GM19463 (cell line): ENCODE results near the gene SELENOW.
"Not testable (repeated sequence)": the region's sequence is repeated elsewhere in the genome, so short reads cannot be mapped to it uniquely, and the experiment has no call there.

Experiments used
- ATAC-seq: cut with Tn5 transposase; IDR thresholded peaks from one replicate; pipeline ENCODE4 v1.9.1; 2021; ENCODE audit warnings: mild to moderate bottlenecking, moderate library complexity; ENCODE audit not compliant: unreplicated experiment

The SELENOW gene

DNA sequence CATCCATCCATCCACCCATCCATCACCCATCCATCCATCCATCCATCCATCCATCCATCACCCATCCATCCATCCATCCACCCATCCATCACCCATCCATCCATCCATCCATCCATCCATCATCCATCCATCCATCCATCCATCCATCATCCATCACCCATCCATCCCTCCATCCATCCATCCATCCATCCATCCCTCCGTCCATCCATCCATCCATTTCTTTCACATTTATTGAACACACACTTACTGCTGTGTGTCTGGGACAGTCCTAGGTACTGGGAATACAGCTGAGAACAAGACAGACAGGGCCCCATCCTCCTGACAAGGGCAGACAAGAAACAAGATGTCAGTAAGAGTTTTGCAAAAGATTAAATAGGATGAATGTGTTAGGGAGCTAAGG lies 39.7 kb downstream of the SELENOW start:
- ATAC-seq = not testable (repeated sequence)

DNA sequence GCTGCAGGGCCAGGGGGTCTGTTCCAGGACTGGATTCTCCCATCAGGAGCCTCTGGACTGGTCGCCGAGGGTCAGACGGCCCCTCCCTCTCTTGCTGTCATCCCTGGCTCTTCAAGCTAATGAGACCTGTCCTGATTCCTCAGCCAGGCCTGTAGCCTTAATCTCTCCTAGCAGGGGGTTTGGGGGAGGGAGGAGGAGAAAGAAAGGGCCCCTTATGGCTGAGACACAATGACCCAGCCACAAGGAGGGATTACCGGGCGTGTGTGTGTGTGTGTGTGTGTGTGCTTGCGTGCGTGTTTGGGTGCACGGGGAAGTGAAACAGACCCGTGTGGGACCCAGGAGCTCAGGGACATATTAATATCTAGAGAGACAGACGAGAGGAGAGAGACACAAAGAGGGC lies 41.4 kb downstream of the SELENOW start:
- no peak for ATAC-seq

DNA sequence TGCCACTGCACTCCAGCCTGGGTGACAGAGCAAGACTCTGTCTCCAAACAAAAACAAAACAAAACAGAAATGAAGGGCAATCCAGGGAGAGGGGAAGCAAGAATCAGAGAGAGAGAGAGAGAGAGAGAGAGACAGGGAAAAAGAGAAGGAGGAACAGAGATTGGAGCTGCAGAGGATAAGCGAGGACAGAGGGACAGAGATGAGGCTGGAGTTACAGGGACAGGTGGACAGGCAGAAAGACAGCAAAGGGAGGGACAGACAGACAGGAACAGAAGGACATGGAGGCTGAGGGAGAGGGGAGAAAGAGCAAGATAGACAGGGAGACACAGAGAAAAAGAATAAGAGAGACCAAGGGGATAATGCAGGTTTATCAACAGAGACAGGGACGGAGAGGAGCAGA lies 41.9 kb downstream of the SELENOW start:
- ATAC-seq = no peak

DNA sequence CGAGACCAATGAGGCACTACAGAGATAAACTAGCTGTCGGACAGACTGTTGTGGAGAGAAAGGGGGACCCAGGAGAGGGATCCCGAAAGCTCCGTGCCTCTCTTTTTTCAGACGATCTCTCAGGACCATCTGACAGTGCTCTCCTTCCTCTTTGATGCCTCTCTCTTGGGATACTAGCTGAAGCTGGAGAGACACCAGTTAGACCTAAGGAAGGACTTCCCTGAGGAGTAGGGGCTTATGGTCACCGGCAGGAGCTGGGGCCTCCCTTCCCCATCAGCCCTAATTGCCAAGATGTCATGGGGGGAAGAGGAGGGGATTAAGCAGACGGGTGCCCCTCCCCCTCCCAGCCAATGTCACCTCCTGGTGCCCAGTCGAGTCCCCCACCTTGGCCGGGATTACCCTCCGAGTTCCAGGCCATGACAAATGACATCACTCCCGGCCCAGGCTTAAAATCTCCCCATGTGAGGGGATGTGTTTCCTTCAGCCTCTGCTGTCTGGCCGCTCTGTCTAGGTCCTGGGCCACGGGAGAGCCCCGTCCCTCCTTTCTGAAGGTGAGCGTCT lies 43.0 kb downstream of the SELENOW start, which contains the start of gene CRX:
TSS of gene CRX (plus strand) at position 478 of the 561 bp plus-strand sequence. CDS start 12,507 bp downstream, outside the sequence.
- no peak for ATAC-seq

GRCh38 chr19:47824396-47824795 lies 45.9 kb downstream of the SELENOW start:
- no peak for ATAC-seq

DNA sequence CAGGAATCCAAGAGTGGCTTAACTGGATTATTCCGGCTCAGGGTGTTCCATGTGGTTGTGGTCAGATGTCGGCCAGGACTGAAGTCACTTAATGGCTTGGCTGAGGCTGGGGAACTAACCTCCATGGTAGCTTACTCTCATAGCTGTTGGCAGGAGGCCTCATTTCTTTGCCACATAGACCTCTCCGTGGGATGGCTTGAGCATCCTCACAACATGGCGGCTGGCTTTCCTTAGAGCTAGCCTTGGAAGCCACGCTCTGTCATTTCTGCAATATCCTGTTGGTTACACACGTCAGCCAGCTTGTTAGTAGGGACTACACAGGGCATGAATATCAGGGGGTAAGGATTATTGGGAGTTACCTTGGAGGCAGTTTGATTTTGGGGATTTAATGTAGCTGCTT lies 48.3 kb downstream of the SELENOW start:
- ATAC-seq = no peak

DNA sequence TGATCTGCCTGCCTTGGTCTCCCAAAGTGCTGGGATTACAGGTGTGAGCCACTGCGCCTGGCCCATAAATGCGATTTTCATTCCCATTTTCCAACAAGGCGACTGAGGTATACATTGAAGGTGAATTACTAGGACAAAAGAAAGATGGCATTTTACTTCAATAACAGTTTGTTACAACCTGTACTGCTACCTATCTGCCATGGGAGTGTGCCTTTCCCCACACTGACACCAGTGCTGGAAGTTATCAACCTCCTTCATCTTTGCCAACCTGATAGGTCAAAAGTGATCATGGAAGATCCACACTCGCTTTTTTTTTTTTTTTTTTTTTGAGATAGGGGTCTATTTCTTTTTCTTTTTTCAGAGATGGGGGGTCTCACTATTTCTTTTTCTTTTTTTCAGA lies 54.2 kb downstream of the SELENOW start:
- no peak for ATAC-seq
